ENCODE measurements around the gene HSD11B1. TPM values are rescaled to one million over a fixed set of nuclear protein-coding genes. Genes with fewer than 3 reads are reported as not detected.

The HSD11B1 gene
- total RNA-seq (2021; ENCODE audit: unreplicated experiment) (not detected), Bru-seq, nascent RNA (not detected), BruChase-seq, experiment 1, labeled RNA remaining after a 2-hour chase (not detected), BruChase-seq, experiment 2, labeled RNA remaining after a 6-hour chase (percentile 2 among the genes with signal in this experiment)
- polyA plus RNA-seq (2012; ENCODE audit: insufficient read length): not detected
- long read RNA-seq: 0 reads

DNA sequence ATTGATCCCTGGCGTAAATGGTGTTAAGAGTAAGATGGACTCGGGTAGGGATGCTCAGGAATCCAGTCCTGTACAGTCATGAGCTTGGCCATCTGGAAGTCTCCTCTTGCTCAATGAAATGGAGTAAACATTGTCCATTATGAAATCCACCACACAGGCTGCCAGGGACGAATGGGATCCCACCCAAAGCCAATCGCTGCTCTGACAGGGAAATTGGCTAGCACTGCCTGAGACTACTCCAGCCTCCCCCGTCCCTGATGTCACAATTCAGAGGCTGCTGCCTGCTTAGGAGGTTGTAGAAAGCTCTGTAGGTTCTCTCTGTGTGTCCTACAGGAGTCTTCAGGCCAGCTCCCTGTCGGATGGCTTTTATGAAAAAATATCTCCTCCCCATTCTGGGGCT is at the start of gene HSD11B1:
HSD11B1 (plus strand) TSS at position 263 of the 400 bp plus-strand sequence; CDS start at position 360, 97 bp downstream.
- no peak within 1 kb of the TSS for H3K4me3 ChIP-seq (ENCODE audit: low read depth in 2 of 2, low read length in 2 of 2)
- CTCF ChIA-PET: no interaction called here

DNA sequence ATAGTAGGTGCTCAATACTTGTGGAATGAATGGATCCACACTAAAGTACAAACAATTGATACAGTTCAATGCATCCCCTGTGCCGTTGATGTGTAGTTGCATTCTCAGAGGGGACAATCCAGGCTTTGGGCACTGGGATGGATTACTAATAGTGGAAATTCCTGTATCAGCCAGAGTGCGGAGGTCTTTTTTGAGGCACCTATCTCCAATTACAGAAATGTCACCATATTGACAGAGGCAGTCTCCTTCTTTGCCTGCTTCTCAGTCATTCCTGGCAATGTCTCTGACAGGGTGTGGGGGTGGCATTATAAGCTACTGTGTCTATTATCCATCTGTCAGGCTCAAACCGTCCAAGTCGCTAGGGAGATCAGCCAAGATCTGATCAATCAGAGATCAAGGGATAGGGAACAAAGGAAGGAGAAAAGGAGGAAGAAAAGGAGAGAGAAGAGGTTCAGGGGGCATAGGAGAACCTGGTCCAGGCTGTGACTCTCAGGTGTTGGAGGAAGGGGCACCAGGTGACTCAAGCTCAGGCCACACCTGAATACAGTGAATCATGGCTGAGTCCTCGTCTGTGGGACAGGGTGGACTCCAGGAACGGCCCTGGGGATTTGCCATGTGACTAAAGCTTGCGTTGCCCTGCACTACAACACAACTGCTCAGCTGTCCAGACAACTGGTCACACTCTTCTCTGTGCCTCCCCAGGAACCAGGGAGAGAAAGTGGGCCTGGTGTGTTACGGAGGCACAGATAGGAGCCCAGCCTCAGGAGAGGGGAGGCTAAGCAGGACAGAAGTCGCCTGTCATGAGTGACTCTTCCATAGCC is 49.0 kb upstream of the HSD11B1 start:
- in situ Hi-C loops (cut with HindIII; ENCODE audit: low pct_unique_long_range_greater_than_20kb, low sequenced_read_pairs) (no loop called here), intact Hi-C loops (cut with micrococcal nuclease; ENCODE audit: unreplicated experiment) (no loop called here)
- Histone ChIP-seq H3K27me3 (ENCODE audit: control insufficient read depth, insufficient read depth, low read length) (no peaks in the 10 kb centered on the region), H3K4me1 (ENCODE audit: control insufficient read depth, insufficient read depth, low read length) (peaks cover 5% of the 10 kb centered on the region), H3K27ac (ENCODE audit: low read length) (no peak overlapping the region), H3K36me3 (ENCODE audit: control insufficient read depth, insufficient read depth, low read length) (no peaks in the 10 kb centered on the region), H3K9me3 (ENCODE audit: control insufficient read depth, insufficient read depth, low read depth, low read length) (no peaks in the 10 kb centered on the region), H3K4me3 (ENCODE audit: low read depth in 2 of 2, low read length in 2 of 2) (no peak overlapping the region)
- BruUV-seq (replicated peaks): no TSS peak
- TF ChIP-seq TCF7L2 (IDR thresholded peaks at IDR 0.05; ENCODE audit: low read depth, low read length) (no peak), POLR2AphosphoS5 (IDR thresholded peaks at IDR 0.05; ENCODE audit: low read depth, low read length) (no peak), SIN3A (IDR thresholded peaks at IDR 0.05; ENCODE audit: borderline replicate concordance, insufficient read depth, low read depth, low read length) (no peak)
- TF ChIP-seq, protein P1, sequence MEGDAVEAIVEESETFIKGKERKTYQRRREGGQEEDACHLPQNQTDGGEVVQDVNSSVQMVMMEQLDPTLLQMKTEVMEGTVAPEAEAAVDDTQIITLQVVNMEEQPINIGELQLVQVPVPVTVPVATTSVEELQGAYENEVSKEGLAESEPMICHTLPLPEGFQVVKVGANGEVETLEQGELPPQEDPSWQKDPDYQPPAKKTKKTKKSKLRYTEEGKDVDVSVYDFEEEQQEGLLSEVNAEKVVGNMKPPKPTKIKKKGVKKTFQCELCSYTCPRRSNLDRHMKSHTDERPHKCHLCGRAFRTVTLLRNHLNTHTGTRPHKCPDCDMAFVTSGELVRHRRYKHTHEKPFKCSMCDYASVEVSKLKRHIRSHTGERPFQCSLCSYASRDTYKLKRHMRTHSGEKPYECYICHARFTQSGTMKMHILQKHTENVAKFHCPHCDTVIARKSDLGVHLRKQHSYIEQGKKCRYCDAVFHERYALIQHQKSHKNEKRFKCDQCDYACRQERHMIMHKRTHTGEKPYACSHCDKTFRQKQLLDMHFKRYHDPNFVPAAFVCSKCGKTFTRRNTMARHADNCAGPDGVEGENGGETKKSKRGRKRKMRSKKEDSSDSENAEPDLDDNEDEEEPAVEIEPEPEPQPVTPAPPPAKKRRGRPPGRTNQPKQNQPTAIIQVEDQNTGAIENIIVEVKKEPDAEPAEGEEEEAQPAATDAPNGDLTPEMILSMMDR (IDR thresholded peaks at IDR 0.05): no peak
- TF ChIP-seq, protein P2, sequence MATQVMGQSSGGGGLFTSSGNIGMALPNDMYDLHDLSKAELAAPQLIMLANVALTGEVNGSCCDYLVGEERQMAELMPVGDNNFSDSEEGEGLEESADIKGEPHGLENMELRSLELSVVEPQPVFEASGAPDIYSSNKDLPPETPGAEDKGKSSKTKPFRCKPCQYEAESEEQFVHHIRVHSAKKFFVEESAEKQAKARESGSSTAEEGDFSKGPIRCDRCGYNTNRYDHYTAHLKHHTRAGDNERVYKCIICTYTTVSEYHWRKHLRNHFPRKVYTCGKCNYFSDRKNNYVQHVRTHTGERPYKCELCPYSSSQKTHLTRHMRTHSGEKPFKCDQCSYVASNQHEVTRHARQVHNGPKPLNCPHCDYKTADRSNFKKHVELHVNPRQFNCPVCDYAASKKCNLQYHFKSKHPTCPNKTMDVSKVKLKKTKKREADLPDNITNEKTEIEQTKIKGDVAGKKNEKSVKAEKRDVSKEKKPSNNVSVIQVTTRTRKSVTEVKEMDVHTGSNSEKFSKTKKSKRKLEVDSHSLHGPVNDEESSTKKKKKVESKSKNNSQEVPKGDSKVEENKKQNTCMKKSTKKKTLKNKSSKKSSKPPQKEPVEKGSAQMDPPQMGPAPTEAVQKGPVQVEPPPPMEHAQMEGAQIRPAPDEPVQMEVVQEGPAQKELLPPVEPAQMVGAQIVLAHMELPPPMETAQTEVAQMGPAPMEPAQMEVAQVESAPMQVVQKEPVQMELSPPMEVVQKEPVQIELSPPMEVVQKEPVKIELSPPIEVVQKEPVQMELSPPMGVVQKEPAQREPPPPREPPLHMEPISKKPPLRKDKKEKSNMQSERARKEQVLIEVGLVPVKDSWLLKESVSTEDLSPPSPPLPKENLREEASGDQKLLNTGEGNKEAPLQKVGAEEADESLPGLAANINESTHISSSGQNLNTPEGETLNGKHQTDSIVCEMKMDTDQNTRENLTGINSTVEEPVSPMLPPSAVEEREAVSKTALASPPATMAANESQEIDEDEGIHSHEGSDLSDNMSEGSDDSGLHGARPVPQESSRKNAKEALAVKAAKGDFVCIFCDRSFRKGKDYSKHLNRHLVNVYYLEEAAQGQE (IDR thresholded peaks at IDR 0.05; ENCODE audit: insufficient read depth in 1 of 2, low read depth in 2 of 2, low read length in 1 of 2): no peak
- ATAC-seq: no peak
- POLR2A ChIA-PET: no interaction called here
- DNase-seq (ENCODE audit: low read depth, low spot score): no peak
- CTCF ChIA-PET: no interaction called here

More for the DNA sequence above, at the start of gene HSD11B1:
- Histone ChIP-seq H3K27ac (ENCODE audit: low read length) (no peak within 1 kb of the TSS), H3K9me3 (ENCODE audit: control insufficient read depth, insufficient read depth, low read depth, low read length) (no peaks in the 10 kb centered on the region), H3K4me1 (ENCODE audit: control insufficient read depth, insufficient read depth, low read length) (no peaks in the 10 kb centered on the region), H3K27me3 (ENCODE audit: control insufficient read depth, insufficient read depth, low read length) (no peaks in the 10 kb centered on the region), H3K36me3 (ENCODE audit: control insufficient read depth, insufficient read depth, low read length) (no peaks in the 10 kb centered on the region)
- in situ Hi-C loops (cut with HindIII; ENCODE audit: low pct_unique_long_range_greater_than_20kb, low sequenced_read_pairs): no loop called here
- no peak for ATAC-seq
- DNase-seq (ENCODE audit: low read depth, low spot score): no peak
- POLR2A ChIA-PET: no interaction called here
- BruUV-seq (replicated peaks): no TSS peak
- TF ChIP-seq SIN3A (IDR thresholded peaks at IDR 0.05; ENCODE audit: borderline replicate concordance, insufficient read depth, low read depth, low read length) (no peak), TCF7L2 (IDR thresholded peaks at IDR 0.05; ENCODE audit: low read depth, low read length) (no peak), POLR2AphosphoS5 (IDR thresholded peaks at IDR 0.05; ENCODE audit: low read depth, low read length) (no peak)
- TF ChIP-seq, protein P1 (IDR thresholded peaks at IDR 0.05): no peak
- TF ChIP-seq, protein P2 (IDR thresholded peaks at IDR 0.05; ENCODE audit: insufficient read depth in 1 of 2, low read depth in 2 of 2, low read length in 1 of 2): no peak
- intact Hi-C loops (cut with micrococcal nuclease; ENCODE audit: unreplicated experiment): no loop called here
